OCI-LY7 (cell line): ENCODE data around the gene FOXD3. TPM values are rescaled to one million over a fixed set of nuclear protein-coding genes. Genes with fewer than 3 reads are reported as not detected.

ENCODE experiments used
- BruUV-seq: library from RNA; stranded (reverse); fragments of 400-500 nt; replicated peaks from 2 replicates; lab custom pipeline; 2021; lab: Mats Ljungman, UMichigan
- CTCF ChIA-PET: fragments of 300-600 bp; sonication (Branson Sonifier 250); formaldehyde crosslinking; loops from one replicate; lab custom pipeline; 2022; ENCODE audit warnings: antibody characterized with exemption; ENCODE audit not compliant: unreplicated experiment; lab: Charles Lee
- POLR2A ChIA-PET: fragments of 300-600 bp; sonication (Branson Sonifier 250); formaldehyde crosslinking; loops from one replicate; lab custom pipeline; 2022; ENCODE audit warnings: antibody characterized with exemption; lab: Charles Lee
- DNase-seq: peaks from one replicate; pipeline ENCODE4 v3.0.0-alpha.2; 2015; ENCODE audit warnings: low spot score
- H2AFZ ChIP-seq: fragments of 200-600 bp; sonication (generic), shearing (Covaris generic); 2 replicates; pipeline ENCODE4 v1.6.1; 2014; ENCODE audit warnings: mild to moderate bottlenecking, antibody characterized with exemption, low read length, moderate library complexity
- H3K27ac ChIP-seq: fragments of 200-600 bp; sonication (generic); 2 replicates; pipeline ENCODE4 v1.5.1; 2014; ENCODE audit warnings: mixed run types, low read depth, mild to moderate bottlenecking, moderate library complexity, low read length, inconsistent platforms; ENCODE audit not compliant: poor library complexity, severe bottlenecking
- H3K36me3 ChIP-seq: fragments of 200-600 bp; sonication (generic); 2 replicates; pipeline ENCODE4 v1.6.1; 2014; ENCODE audit warnings: mild to moderate bottlenecking, antibody characterized with exemption, low read length, moderate library complexity, mixed read lengths; ENCODE audit not compliant: insufficient read depth
- H3K4me1 ChIP-seq: fragments of 200-600 bp; sonication (generic); 2 replicates; pipeline ENCODE4 v1.5.1; 2014; ENCODE audit warnings: mild to moderate bottlenecking, low read length; ENCODE audit not compliant: insufficient read depth, poor library complexity, severe bottlenecking
- H3K4me2 ChIP-seq: fragments of 200-600 bp; sonication (generic); 2 replicates; pipeline ENCODE4 v1.6.1; 2014; ENCODE audit warnings: mild to moderate bottlenecking, low read length
- H3K4me3 ChIP-seq: fragments of 200-600 bp; sonication (generic); 2 replicates; pipeline ENCODE4 v1.5.1; 2014; ENCODE audit warnings: mild to moderate bottlenecking, low read depth, low read length; ENCODE audit not compliant: poor library complexity, severe bottlenecking
- H3K79me2 ChIP-seq: fragments of 200-600 bp; sonication (generic); 2 replicates; pipeline ENCODE4 v1.6.1; 2016; ENCODE audit warnings: low read depth, mild to moderate bottlenecking, low read length, moderate library complexity, mixed read lengths; ENCODE audit not compliant: insufficient read depth
- H3K9me2 ChIP-seq: fragments of 200-600 bp; sonication (generic); 2 replicates; pipeline ENCODE4 v1.6.1; 2016; ENCODE audit warnings: mild to moderate bottlenecking, low read length, mixed read lengths; ENCODE audit not compliant: insufficient read depth
- H3K9me3 ChIP-seq: fragments of 200-600 bp; sonication (generic); 2 replicates; pipeline ENCODE4 v1.6.1; 2014; ENCODE audit warnings: mild to moderate bottlenecking, mixed run types, low read length, mixed read lengths
- H4K20me1 ChIP-seq: fragments of 200-600 bp; sonication (generic); 2 replicates; pipeline ENCODE4 v1.6.1; 2014; ENCODE audit warnings: mild to moderate bottlenecking, antibody characterized with exemption, low read length, moderate library complexity, mixed read lengths; ENCODE audit not compliant: insufficient read depth
- EZH2phosphoT487 ChIP-seq: fragments of 200-600 bp; sonication (generic); IDR thresholded peaks from 2 replicates; pipeline ENCODE4 v1.6.1; 2018; ENCODE audit warnings: low read depth, borderline replicate concordance, mild to moderate bottlenecking, mixed run types, antibody characterized with exemption, low read length, moderate library complexity, mixed read lengths
- intact Hi-C: fragments of 100-400 bp; cut with micrococcal nuclease; formaldehyde crosslinking; loops from one replicate; pipeline ENCODE4 v1.10.0; 2022; ENCODE audit not compliant: unreplicated experiment
- total RNA-seq, 2 experiments: library from RNA; depleted of rRNA in 1 of 2; stranded (reverse); fragments of >200 nt in 1 of 2; shearing (Covaris generic) in 1 of 2; gene quantifications; 2 replicates each; pipeline ENCODE4 v1.2.3, GENCODE V29; 2014 to 2022
- TF ChIP-seq, protein P1 (sequence below): fragments of 200-600 bp; sonication (generic); conservative IDR thresholded peaks from 2 replicates; pipeline ENCODE4 v1.5.1; 2014; ENCODE audit warnings: mild to moderate bottlenecking, antibody characterized with exemption, low read length, moderate library complexity, mixed read lengths

Gene FOXD3
- total RNA-seq, 2 experiments from 2014 or later: 0.06 TPM; not detected in 1

DNA sequence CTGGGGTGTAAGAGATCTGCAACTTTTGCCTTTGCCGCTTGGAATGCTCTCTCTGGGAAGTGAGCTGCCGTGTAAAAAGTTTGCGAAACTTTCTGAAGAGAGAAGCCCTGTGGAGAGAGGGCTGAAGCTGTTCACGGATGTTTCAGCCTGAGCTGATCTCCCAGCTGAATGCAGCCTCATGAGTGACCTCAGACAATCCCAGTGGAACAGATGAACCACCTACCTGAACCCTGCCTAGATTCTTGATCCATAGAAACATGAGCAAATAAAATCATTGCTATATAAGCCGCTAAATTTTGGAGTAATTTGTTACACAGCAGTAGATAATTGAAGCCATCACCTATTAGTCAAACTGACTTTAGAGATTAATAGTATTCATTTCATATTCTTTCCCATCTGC is 40.6 kb downstream of the FOXD3 start:
- H4K20me1 ChIP-seq: no peaks in the 10 kb centered on the region
- no peak overlapping the region for H2AFZ ChIP-seq
- peaks cover 6% of the 10 kb centered on the region for H3K4me1 ChIP-seq
- ChIA-PET POLR2A (no interaction called here), CTCF (no interaction called here)
- H3K9me2 ChIP-seq: no peaks in the 10 kb centered on the region
- BruUV-seq: no TSS peak
- intact Hi-C loops: no loop called here
- H3K9me3 ChIP-seq: no peaks in the 10 kb centered on the region
- TF ChIP-seq, protein P1, sequence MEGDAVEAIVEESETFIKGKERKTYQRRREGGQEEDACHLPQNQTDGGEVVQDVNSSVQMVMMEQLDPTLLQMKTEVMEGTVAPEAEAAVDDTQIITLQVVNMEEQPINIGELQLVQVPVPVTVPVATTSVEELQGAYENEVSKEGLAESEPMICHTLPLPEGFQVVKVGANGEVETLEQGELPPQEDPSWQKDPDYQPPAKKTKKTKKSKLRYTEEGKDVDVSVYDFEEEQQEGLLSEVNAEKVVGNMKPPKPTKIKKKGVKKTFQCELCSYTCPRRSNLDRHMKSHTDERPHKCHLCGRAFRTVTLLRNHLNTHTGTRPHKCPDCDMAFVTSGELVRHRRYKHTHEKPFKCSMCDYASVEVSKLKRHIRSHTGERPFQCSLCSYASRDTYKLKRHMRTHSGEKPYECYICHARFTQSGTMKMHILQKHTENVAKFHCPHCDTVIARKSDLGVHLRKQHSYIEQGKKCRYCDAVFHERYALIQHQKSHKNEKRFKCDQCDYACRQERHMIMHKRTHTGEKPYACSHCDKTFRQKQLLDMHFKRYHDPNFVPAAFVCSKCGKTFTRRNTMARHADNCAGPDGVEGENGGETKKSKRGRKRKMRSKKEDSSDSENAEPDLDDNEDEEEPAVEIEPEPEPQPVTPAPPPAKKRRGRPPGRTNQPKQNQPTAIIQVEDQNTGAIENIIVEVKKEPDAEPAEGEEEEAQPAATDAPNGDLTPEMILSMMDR: no peak
- no peak for TF ChIP-seq EZH2phosphoT487
- no peak overlapping the region for H3K27ac ChIP-seq
- no peaks in the 10 kb centered on the region for H3K36me3 ChIP-seq
- H3K4me3 ChIP-seq: no peak overlapping the region
- no peak for DNase-seq
- no peaks in the 10 kb centered on the region for H3K79me2 ChIP-seq
- no peak overlapping the region for H3K4me2 ChIP-seq

DNA sequence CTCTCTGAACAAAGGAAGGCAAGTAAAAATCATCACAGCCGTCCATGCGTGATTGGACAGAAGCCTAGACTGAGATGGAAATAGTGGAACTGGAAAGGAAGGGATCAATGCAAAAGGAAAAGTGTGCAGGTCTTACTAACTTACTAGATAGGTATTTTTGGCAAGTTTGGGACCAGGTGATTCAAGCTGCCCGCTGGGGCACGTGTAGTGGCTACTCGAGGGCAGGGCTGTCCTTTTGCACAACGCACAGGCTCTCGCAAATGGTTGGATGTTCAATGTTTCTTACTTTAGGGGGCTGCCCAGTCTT is 44.5 kb downstream of the FOXD3 start:
- ChIA-PET POLR2A (interaction anchor here (0.9 kb wide), 1 partner anchor 24 kb away, joined by 3 read pairs; no protein-coding TSS in a partner anchor), CTCF (no interaction called here)
- no peak for DNase-seq
- H3K36me3 ChIP-seq: peaks cover 12% of the 10 kb centered on the region; the same call in 1 of the 2 replicates
- H3K4me3 ChIP-seq: peak overlapping the region; percentile 90
- no peaks in the 10 kb centered on the region for H3K9me3 ChIP-seq
- peaks cover 6% of the 10 kb centered on the region for H3K4me1 ChIP-seq
- peak overlapping the region; percentile 93 for H3K4me2 ChIP-seq
- H2AFZ ChIP-seq: peak overlapping the region; percentile 99
- no peaks in the 10 kb centered on the region for H4K20me1 ChIP-seq
- H3K9me2 ChIP-seq: no peaks in the 10 kb centered on the region
- BruUV-seq: TSS peak; percentile 54
- H3K79me2 ChIP-seq: peaks cover 5% of the 10 kb centered on the region; the same call in 1 of the 2 replicates
- no peak overlapping the region for H3K27ac ChIP-seq
- TF ChIP-seq, protein P1: no peak
- no peak for TF ChIP-seq EZH2phosphoT487
- intact Hi-C loops: loop anchor here (1.0 to 5.0 kb wide), 3 partner anchors 40 to 930 kb away; partner anchors contain the start of gene USP1
